Activated naive CD8-positive, alpha-beta T cell (primary cell): ENCODE measurements around the gene MTA1.
A peak's percentile ranks its signal among the peaks of the same experiment; 100 is the strongest.

ENCODE experiments used
- H3K27ac Mint-ChIP-seq: one replicate; pipeline ENCODE4 v1.8.0; 2021; ENCODE audit warnings: mixed read lengths
- H3K27me3 Mint-ChIP-seq: one replicate; pipeline ENCODE4 v1.8.0; 2021; ENCODE audit warnings: mixed read lengths
- H3K36me3 Mint-ChIP-seq: one replicate; pipeline ENCODE4 v1.8.0; 2021; ENCODE audit warnings: mixed read lengths
- H3K4me1 Mint-ChIP-seq: one replicate; pipeline ENCODE4 v1.8.0; 2021; ENCODE audit warnings: low read depth, mixed read lengths
- H3K4me3 Mint-ChIP-seq: one replicate; pipeline ENCODE4 v1.8.0; 2021; ENCODE audit warnings: mild to moderate bottlenecking, mixed read lengths
- H3K9me3 Mint-ChIP-seq: one replicate; pipeline ENCODE4 v1.8.0; 2021; ENCODE audit warnings: low read depth, mixed read lengths

The MTA1 gene

GRCh38 chr14:105464501-105464900, 44.9 kb downstream of the MTA1 start:
- Mint-ChIP-seq H3K27me3 (no peaks in the 10 kb centered on the region), H3K36me3 (no peaks in the 10 kb centered on the region), H3K4me1 (no peaks in the 10 kb centered on the region), H3K4me3 (no peak overlapping the region), H3K27ac (no peak overlapping the region), H3K9me3 (no peaks in the 10 kb centered on the region)

- H3K4me3 Mint-ChIP-seq: no peak overlapping the region
- H3K4me1 Mint-ChIP-seq: no peaks in the 10 kb centered on the region
- no peak overlapping the region for H3K27ac Mint-ChIP-seq
- no peaks in the 10 kb centered on the region for H3K36me3 Mint-ChIP-seq
- no peaks in the 10 kb centered on the region for H3K9me3 Mint-ChIP-seq
- no peaks in the 10 kb centered on the region for H3K27me3 Mint-ChIP-seq
These were observed 45.8 kb downstream of the MTA1 start for GRCh38 chr14:105465209-105466031.

DNA sequence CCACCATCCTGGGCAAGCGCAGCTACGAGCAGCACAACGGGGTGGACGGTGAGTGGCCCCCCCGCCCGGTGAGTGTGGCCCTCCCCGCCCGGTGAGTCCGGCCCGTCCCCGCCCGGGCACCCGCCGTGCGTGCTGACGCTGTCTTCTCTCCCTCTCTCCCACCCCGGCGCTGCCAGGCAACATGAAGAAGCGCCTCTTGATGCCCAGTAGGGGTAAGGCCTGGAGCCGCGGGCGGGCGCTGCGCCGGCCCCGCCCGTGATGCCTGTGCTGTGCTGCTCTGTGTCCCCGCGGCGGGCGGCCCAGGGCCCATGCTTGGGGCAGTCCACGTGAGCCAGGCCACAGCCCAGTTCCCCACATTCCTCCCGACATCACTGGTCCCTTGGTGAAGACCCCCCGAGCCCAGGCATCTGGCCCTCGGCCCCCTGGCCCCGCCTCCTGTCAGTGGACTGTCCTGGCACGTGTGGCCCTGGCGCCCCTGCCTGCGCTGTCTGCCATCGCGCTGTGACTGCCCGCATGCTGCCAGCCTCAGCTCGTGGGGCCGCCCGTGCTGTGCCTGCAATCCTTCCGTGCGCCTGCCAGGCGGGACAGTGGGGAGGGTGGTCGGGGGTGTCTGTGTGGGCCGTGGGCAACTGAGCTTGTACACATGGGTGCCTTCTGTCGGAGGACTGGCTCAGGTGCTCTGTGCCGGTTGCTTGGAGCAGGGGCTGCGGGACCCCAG, 47.1 kb downstream of the MTA1 start:
- Mint-ChIP-seq H3K4me3 (no peak overlapping the region), H3K27ac (no peak overlapping the region), H3K9me3 (no peaks in the 10 kb centered on the region), H3K4me1 (no peaks in the 10 kb centered on the region), H3K27me3 (no peaks in the 10 kb centered on the region), H3K36me3 (no peaks in the 10 kb centered on the region)

GRCh38 chr14:105467249-105467941, 47.8 kb downstream of the MTA1 start:
- no peaks in the 10 kb centered on the region for H3K27me3 Mint-ChIP-seq
- no peak overlapping the region for H3K4me3 Mint-ChIP-seq
- H3K9me3 Mint-ChIP-seq: no peaks in the 10 kb centered on the region
- H3K27ac Mint-ChIP-seq: no peak overlapping the region
- H3K4me1 Mint-ChIP-seq: no peaks in the 10 kb centered on the region
- H3K36me3 Mint-ChIP-seq: no peaks in the 10 kb centered on the region

DNA sequence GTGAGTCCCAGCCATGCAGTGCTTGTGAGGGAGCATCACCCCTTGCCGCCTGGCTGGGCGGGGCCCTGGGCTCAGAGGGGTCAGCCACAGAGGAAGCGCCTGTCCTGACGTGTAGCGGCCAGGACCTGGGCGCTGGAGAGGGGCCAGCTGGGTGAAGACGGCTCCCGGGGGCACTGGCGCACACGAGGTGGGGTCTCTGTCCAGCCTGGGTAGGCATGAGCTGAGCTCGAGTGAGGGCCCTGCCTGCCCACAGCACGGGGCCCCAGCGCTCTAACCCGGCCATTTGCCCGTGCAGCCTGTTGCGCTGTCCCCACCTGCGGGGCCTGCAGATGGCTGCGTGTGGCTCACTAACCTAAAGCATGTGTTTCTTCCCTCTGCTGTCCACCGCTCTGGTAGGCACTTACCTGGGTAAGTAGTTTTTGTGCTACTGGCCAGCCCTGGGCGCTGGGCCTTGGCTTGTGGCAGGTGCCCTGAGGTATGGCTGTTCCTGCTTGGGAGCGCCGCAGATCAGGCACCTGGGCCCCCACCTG, 48.4 kb downstream of the MTA1 start:
- H3K36me3 Mint-ChIP-seq: no peaks in the 10 kb centered on the region
- no peaks in the 10 kb centered on the region for H3K9me3 Mint-ChIP-seq
- H3K27me3 Mint-ChIP-seq: no peaks in the 10 kb centered on the region
- H3K4me3 Mint-ChIP-seq: no peak overlapping the region
- H3K4me1 Mint-ChIP-seq: no peaks in the 10 kb centered on the region
- H3K27ac Mint-ChIP-seq: no peak overlapping the region

- H3K4me3 Mint-ChIP-seq: no peak overlapping the region
- H3K4me1 Mint-ChIP-seq: no peaks in the 10 kb centered on the region
- no peak overlapping the region for H3K27ac Mint-ChIP-seq
- H3K9me3 Mint-ChIP-seq: no peaks in the 10 kb centered on the region
- no peaks in the 10 kb centered on the region for H3K36me3 Mint-ChIP-seq
- no peaks in the 10 kb centered on the region for H3K27me3 Mint-ChIP-seq
These were observed 49.1 kb downstream of the MTA1 start for GRCh38 chr14:105468621-105469241.

DNA sequence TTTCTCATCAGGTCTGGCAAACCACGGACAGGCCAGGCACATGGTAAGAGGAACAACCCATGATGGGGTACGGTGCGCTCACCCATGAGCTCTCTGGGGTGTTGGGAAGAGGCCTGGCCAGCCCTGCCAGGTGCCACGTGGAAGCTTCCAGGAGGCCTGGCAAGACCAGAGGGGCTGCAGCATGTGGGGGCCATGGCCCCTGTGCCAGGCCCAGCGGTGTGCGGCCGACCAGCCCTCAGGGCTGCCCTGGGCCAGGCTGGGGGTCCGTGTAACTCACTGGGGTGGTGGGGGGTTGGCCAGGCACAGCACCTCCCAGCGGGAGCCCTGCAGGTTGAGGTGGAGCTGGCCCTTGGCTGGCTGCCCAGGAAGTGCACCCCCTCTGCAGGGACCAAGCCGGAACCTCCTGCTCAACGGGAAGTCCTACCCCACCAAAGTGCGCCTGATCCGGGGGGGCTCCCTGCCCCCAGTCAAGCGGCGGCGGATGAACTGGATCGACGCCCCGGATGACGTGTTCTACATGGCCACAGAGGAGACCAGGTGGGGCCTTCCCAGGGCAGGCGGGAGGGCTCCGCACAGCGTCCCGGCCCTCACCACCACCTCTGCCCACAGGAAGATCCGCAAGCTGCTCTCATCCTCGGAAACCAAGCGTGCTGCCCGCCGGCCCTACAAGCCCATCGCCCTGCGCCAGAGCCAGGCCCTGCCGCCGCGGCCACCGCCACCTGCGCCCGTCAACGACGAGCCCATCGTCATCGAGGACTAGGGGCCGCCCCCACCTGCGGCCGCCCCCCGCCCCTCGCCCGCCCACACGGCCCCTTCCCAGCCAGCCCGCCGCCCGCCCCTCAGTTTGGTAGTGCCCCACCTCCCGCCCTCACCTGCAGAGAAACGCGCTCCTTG, 50.1 kb downstream of the MTA1 start:
- H3K9me3 Mint-ChIP-seq: no peaks in the 10 kb centered on the region
- no peak overlapping the region for H3K4me3 Mint-ChIP-seq
- no peaks in the 10 kb centered on the region for H3K27me3 Mint-ChIP-seq
- H3K4me1 Mint-ChIP-seq: peaks cover 2% of the 10 kb centered on the region
- no peaks in the 10 kb centered on the region for H3K36me3 Mint-ChIP-seq
- H3K27ac Mint-ChIP-seq: no peak overlapping the region

DNA sequence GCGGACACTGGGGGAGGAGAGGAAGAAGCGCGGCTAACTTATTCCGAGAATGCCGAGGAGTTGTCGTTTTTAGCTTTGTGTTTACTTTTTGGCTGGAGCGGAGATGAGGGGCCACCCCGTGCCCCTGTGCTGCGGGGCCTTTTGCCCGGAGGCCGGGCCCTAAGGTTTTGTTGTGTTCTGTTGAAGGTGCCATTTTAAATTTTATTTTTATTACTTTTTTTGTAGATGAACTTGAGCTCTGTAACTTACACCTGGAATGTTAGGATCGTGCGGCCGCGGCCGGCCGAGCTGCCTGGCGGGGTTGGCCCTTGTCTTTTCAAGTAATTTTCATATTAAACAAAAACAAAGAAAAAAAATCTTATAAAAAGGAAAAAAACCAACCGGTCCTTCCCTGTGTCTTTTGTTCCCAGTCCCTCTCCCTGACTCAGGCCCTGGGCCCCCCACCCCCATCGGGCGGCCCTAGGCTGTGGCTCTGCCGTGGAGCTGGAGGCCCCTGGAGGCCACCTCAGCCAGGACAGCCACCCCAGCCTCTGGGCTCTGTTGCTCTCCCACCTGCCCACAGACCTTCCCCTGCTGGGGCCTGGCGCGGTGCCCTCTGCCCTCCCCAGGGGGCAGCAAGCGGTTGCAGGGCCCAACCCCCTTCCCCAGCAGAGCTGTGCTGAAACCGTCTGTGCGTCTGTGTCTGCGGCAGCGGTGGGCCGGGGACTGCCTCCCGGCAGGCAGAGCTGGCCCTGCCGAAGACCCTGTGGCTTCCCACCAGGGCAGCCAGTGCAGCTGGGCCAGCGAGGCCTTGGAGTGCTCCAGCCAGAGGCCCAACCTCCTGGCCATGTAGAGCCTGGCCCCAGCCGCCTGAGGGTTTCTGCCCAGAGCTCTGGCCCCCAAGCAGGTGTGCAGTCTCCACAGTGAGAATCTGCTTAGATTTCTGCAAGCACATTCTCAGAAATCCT, 51.0 kb downstream of the MTA1 start:
- H3K4me1 Mint-ChIP-seq: peaks cover 4% of the 10 kb centered on the region
- H3K27ac Mint-ChIP-seq: no peak overlapping the region
- no peaks in the 10 kb centered on the region for H3K27me3 Mint-ChIP-seq
- H3K4me3 Mint-ChIP-seq: no peak overlapping the region
- no peaks in the 10 kb centered on the region for H3K36me3 Mint-ChIP-seq
- H3K9me3 Mint-ChIP-seq: no peaks in the 10 kb centered on the region

- Mint-ChIP-seq H3K36me3 (no peaks in the 10 kb centered on the region), H3K9me3 (no peaks in the 10 kb centered on the region), H3K4me1 (peaks cover 5% of the 10 kb centered on the region), H3K4me3 (no peak overlapping the region), H3K27ac (no peak overlapping the region), H3K27me3 (no peaks in the 10 kb centered on the region)
These were observed 51.7 kb downstream of the MTA1 start for GRCh38 chr14:105471297-105471821.

- H3K27ac Mint-ChIP-seq: no peak overlapping the region
- H3K4me3 Mint-ChIP-seq: no peak overlapping the region
- no peaks in the 10 kb centered on the region for H3K36me3 Mint-ChIP-seq
- H3K9me3 Mint-ChIP-seq: no peaks in the 10 kb centered on the region
- H3K27me3 Mint-ChIP-seq: no peaks in the 10 kb centered on the region
- H3K4me1 Mint-ChIP-seq: peaks cover 7% of the 10 kb centered on the region
These were observed 52.3 kb downstream of the MTA1 start for GRCh38 chr14:105471823-105472485.

DNA sequence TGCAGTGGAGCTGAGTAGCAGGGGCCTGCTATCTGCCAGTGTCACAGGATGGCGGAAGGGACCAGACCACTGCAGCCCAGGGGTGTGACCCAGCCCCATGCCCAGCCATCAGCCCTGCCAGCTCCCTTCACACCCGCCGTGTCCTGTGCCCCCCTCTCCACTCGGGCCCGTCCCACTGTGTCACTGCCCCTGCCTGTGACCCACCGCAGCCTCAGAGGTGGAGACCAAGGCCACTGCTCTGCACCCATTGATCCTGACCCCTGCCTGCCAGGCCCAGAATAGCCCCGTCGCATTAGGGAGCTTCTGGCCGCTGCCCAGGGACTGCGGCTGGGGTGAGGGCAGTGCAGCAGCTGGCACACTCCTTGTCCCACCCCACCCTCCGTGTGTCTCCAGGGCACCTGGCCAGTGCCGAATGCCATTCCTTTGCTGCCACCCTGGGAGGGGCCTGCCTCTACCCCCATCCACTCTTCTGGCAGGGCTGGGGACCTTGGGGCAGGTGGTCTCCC, 52.9 kb downstream of the MTA1 start:
- H3K4me1 Mint-ChIP-seq: peaks cover 12% of the 10 kb centered on the region
- H3K27me3 Mint-ChIP-seq: no peaks in the 10 kb centered on the region
- H3K36me3 Mint-ChIP-seq: no peaks in the 10 kb centered on the region
- H3K4me3 Mint-ChIP-seq: no peak overlapping the region
- no peaks in the 10 kb centered on the region for H3K9me3 Mint-ChIP-seq
- H3K27ac Mint-ChIP-seq: no peak overlapping the region

- peak overlapping the region; percentile 40 for H3K4me3 Mint-ChIP-seq
These were observed 53.5 kb downstream of the MTA1 start for GRCh38 chr14:105473033-105473676.

More at GRCh38 chr14:105473033-105473676, 53.5 kb downstream of the MTA1 start:
- no peaks in the 10 kb centered on the region for H3K9me3 Mint-ChIP-seq
- H3K27me3 Mint-ChIP-seq: no peaks in the 10 kb centered on the region
- H3K4me1 Mint-ChIP-seq: peaks cover 12% of the 10 kb centered on the region
- no peak overlapping the region for H3K27ac Mint-ChIP-seq
- H3K36me3 Mint-ChIP-seq: no peaks in the 10 kb centered on the region
